GM12873 (cell line): ENCODE measurements around the gene SETD3.

Experiments used
- TF ChIP-seq, protein P1 (sequence below): IDR thresholded peaks from 2 replicates; pipeline ENCODE4 v1.5.1; 2012; ENCODE audit warnings: low read depth, mild to moderate bottlenecking, moderate library complexity, low read length, control low read depth; ENCODE audit not compliant: insufficient read depth; ENCODE audit errors: missing control alignments

SETD3 gene

DNA sequence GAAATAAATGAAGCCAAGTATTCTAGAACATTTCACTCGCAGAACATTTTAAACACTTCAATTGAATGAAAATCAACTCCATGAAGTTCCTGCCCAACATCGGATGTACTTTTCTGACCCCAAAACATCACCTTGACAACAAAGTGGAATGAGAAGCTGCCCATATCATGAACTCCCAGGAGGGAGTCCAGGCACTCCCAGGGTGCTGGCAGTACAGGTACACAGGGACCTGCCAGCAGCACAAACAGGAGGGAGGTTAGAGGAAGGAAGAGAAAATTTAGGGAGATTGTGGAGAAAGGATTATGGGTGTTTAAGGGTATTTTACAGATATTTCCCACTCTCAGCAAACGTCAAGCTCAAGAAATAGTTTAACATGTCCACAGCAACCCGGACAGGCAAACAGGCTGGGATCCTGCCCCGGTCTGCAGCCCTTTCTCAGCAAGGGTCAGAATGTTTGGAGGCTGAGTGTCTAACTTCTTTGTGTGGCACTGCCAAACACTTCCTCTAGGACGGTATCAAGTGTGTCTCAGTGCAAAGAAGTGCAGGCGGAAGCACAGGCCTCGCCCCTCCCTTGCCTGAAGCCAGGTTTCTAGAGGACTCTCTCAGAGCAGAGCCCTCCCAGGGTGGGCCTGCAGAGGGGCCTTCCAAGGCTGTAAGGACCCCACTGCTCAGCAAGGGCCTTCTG is 72.2 kb downstream of the SETD3 start:
- TF ChIP-seq, protein P1, sequence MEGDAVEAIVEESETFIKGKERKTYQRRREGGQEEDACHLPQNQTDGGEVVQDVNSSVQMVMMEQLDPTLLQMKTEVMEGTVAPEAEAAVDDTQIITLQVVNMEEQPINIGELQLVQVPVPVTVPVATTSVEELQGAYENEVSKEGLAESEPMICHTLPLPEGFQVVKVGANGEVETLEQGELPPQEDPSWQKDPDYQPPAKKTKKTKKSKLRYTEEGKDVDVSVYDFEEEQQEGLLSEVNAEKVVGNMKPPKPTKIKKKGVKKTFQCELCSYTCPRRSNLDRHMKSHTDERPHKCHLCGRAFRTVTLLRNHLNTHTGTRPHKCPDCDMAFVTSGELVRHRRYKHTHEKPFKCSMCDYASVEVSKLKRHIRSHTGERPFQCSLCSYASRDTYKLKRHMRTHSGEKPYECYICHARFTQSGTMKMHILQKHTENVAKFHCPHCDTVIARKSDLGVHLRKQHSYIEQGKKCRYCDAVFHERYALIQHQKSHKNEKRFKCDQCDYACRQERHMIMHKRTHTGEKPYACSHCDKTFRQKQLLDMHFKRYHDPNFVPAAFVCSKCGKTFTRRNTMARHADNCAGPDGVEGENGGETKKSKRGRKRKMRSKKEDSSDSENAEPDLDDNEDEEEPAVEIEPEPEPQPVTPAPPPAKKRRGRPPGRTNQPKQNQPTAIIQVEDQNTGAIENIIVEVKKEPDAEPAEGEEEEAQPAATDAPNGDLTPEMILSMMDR = no peak

DNA sequence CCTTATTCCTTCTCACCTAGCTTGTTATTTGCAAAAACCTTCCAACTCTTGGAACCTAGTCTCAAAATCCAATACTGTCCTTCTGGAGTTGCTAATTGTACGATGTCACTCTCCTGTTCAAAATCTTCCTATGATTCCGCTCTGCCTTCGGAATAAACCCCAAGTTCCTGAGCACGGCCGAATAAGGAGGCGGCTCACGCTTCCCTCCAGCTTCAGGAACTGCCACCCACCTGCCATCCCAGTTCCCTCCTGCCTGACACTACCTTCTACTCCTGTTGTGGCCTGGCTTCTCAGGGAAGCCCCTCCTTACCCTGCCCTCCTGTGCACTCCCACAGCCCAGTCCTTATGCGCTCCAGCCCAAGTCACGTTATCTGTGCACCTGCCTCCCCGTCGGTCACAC is 73.2 kb downstream of the SETD3 start:
- TF ChIP-seq, protein P1 = no peak

DNA sequence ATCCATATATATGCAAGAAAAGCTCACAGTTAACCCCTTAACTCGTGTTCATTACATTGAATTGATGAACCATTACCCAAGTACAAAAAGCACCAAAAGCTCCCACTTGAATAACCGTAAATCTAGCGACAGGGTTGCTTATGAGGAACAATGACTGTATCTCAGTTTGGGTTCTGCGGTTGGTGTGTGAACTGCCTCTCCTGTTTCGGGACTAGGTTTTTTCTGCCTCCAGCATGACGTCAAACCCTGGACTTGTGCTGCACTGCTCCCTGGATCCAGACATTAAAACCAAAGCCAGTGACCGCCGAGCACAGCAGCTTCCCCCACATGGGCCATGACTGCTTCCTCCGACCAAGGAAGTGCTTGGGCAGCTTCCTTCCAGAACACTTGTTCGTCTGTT is 77.7 kb downstream of the SETD3 start:
- TF ChIP-seq, protein P1 = no peak

DNA sequence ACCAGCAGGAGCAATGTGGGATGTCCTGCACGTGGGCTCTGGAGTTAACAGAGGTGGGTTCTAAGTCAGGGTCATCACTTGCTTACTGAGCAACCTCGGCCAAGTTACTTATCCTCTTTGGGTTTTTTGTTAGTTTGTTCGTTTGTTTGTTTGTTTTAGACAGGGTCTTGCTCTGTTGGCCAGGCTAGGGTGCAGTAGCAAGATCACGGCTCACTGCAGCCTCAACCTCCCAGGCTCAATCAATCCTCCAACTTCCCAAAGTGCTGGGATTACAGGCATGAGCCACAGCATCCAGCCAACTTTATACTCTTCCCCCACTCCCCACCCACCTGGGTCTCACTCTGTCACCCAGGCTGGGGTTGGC is 78.4 kb downstream of the SETD3 start:
- TF ChIP-seq, protein P1 = no peak

DNA sequence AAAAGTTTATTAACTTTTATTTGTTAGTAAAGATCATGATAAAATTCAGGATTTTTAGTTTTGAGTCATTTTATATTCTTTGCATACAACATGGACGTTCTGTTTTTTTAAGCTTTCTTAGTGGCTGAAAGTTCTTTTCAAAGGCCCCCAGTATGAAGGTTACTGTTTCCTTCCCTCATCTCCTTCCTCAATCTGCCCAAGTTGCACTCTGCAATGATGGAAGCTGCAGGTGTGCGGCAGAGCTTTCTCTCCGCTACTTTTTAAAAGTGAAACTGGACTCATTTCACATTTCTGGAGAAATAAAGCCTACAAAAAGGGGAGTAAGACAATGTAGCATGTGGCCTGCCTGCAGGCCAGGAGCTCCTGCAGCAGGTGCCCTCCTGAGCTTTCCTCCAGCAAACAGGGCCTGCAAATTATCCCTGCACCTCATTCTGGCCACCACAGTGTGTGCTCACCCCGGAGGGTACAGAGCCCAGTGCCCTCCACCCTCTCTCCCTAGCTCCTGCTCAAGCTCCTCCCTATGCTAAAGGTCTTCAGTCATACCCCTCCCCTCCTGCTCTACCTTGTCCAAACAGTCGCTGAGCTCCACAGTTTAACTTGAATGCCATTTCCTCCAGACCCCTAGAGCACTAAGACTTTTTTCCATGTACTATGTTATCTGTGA is 78.9 kb downstream of the SETD3 start:
- TF ChIP-seq, protein P1 = no peak

DNA sequence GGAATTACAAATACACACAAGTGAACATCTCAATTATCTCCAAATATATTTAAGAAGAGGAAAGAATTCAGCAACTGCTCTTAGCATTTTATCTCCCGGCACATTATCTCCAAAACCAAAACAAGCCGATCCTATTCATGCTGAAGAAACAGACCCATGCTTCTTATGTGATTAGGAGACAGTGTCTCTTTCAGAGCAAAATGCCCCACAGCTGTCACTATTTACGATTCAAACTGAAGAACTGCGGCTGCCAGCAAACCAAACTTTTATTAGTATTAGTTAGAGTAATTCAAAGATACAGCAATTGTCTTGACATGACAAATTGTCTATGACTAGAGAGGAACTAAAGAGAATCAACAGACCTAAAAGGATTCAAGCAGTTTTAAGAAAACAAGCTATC is 79.4 kb downstream of the SETD3 start:
- TF ChIP-seq, protein P1 = no peak

DNA sequence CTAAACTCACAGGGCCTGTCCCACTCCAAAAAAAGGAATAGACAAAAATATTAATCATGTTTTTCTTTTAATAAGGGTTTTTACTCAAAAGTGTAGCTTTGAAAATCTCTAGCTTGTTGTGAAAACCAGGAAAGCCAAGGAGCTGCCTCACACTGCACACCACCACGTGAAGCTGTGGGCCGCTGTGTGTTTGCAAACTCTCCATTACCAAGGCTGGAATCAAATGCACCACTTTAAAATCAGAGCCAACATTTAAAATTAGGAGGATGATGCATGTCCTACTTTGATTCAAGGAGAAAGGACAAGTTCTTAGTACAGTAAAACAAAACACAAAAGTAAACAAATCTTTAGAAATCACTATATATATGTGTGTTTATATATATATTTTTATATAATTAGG is 83.0 kb downstream of the SETD3 start:
- TF ChIP-seq, protein P1 = no peak
